HCT116 (cell line): ENCODE measurements around the gene ARL11. TPM values are rescaled to one million over a fixed set of nuclear protein-coding genes. Genes with fewer than 3 reads are reported as not detected.

Experiments used
- ATAC-seq: fragments of 200-7000 bp; cut with Tn5 transposase; 2 replicates; pipeline ENCODE4 v1.9.1; 2020; ENCODE audit warnings: mild to moderate bottlenecking, moderate library complexity
- BruUV-seq: library from RNA; stranded (reverse); fragments of 400-500 nt; replicated peaks from 2 replicates; lab custom pipeline; 2021; lab: Mats Ljungman, UMichigan
- CTCF ChIA-PET: fragments of 300-600 bp; sonication (Branson Sonifier 250); formaldehyde crosslinking; loops from one replicate; lab custom pipeline; 2021; ENCODE audit warnings: antibody characterized with exemption; lab: Charles Lee
- POLR2A ChIA-PET: fragments of 300-600, 350-600 bp; sonication (Branson Sonifier 250); formaldehyde crosslinking; loops from one replicate; lab custom pipeline; 2021; ENCODE audit warnings: antibody characterized with exemption; lab: Charles Lee
- RAD21 ChIA-PET, 2 experiments: fragments of 300-600 bp; sonication (Branson Sonifier 250); formaldehyde crosslinking; loops; one replicate each; lab custom pipeline; 2023; ENCODE audit warnings: low total read pairs in 2 of 2; ENCODE audit not compliant: uncharacterized antibody in 2 of 2, unreplicated experiment in 2 of 2, low non-redundant PET in 1 of 2; lab: Charles Lee
- DNase-seq: peaks from one replicate; pipeline ENCODE4 v3.0.0-alpha.2; 2010; ENCODE audit warnings: low read depth, low spot score
- H2AFZ ChIP-seq: fragments of 200-600 bp; shearing (Covaris generic), sonication (generic); 2 replicates; pipeline ENCODE4 v1.6.1; 2017; ENCODE audit warnings: low read depth, mixed run types, mixed read lengths, antibody characterized with exemption, low read length; ENCODE audit not compliant: poor library complexity, severe bottlenecking
- H3K27ac ChIP-seq: 2 replicates; pipeline ENCODE4 v1.5.1; 2012; ENCODE audit warnings: low read depth, low read length
- H3K27me3 ChIP-seq: fragments of 200-600 bp; sonication (generic); 2 replicates; pipeline ENCODE4 v1.6.1; 2016; ENCODE audit warnings: mixed run types, low read length, mixed read lengths; ENCODE audit not compliant: insufficient read depth
- H3K36me3 ChIP-seq, 2 experiments: fragments of 200-500 bp in 1 of 2; fragments of 200-600 bp in 1 of 2; sonication (Bioruptor generic) in 1 of 2; sonication (generic) in 1 of 2; 2 replicates each; pipeline versions ENCODE4 v1.5.1 to v1.6.1; 2014 to 2016; ENCODE audit warnings: low read length in 2 of 2, inconsistent platforms in 1 of 2, mixed read lengths in 1 of 2, mixed run types in 1 of 2; ENCODE audit not compliant: insufficient read depth in 2 of 2, control insufficient read depth in 1 of 2
- H3K4me1 ChIP-seq, 2 experiments: fragments of 200-600 bp in 1 of 2; sonication (generic) in 1 of 2; 2 replicates each; pipeline versions ENCODE4 v1.5.1 to v1.6.1; 2012 to 2017; ENCODE audit warnings: low read length in 2 of 2, inconsistent platforms in 1 of 2, mild to moderate bottlenecking in 1 of 2, mixed read lengths in 1 of 2, mixed run types in 1 of 2, moderate library complexity in 1 of 2; ENCODE audit not compliant: insufficient read depth in 2 of 2, control insufficient read depth in 1 of 2
- H3K4me2 ChIP-seq: fragments of 200-600 bp; sonication (generic); 2 replicates; pipeline ENCODE4 v1.6.1; 2017; ENCODE audit warnings: mixed run types, low read length, mixed read lengths
- H3K4me3 ChIP-seq, 2 experiments: fragments of 200-600 bp in 1 of 2; sonication (generic) in 1 of 2; replicated peaks in 1 of 2; 2 replicates each; pipeline ENCODE4 v1.5.1; 2011 to 2016; ENCODE audit warnings: low read length in 2 of 2, control low read depth in 1 of 2, low read depth in 1 of 2, mild to moderate bottlenecking in 1 of 2, mixed read lengths in 1 of 2, mixed run types in 1 of 2
- H3K79me2 ChIP-seq: fragments of 200-600 bp; sonication (generic); 2 replicates; pipeline ENCODE4 v1.6.1; 2017; ENCODE audit warnings: mild to moderate bottlenecking, mixed run types, low read length, moderate library complexity, mixed read lengths; ENCODE audit not compliant: insufficient read depth
- H3K9ac ChIP-seq: fragments of 200-600 bp; sonication (generic); 2 replicates; pipeline ENCODE4 v1.6.1; 2016; ENCODE audit warnings: low read length, mixed read lengths
- H3K9me2 ChIP-seq: fragments of 200-600 bp; sonication (generic), shearing (Covaris generic); 2 replicates; pipeline ENCODE4 v1.6.1; 2017; ENCODE audit warnings: mixed run types, mild to moderate bottlenecking, moderate library complexity; ENCODE audit not compliant: insufficient read depth
- H3K9me3 ChIP-seq, 2 experiments: fragments of 200-500 bp in 1 of 2; fragments of 200-600 bp in 1 of 2; sonication (Bioruptor generic) in 1 of 2; sonication (generic) in 1 of 2; 2 replicates each; pipeline ENCODE4 v1.6.1; 2014 to 2017; ENCODE audit warnings: low read length in 2 of 2, mixed read lengths in 2 of 2, inconsistent platforms in 1 of 2, low read depth in 1 of 2, mild to moderate bottlenecking in 1 of 2, mixed run types in 1 of 2, moderate library complexity in 1 of 2; ENCODE audit not compliant: control insufficient read depth in 1 of 2, insufficient read depth in 1 of 2
- H4K20me1 ChIP-seq: fragments of 200-600 bp; sonication (generic), shearing (Covaris generic); 2 replicates; pipeline ENCODE4 v1.6.1; 2017; ENCODE audit warnings: mixed run types, mild to moderate bottlenecking, moderate library complexity; ENCODE audit not compliant: insufficient read depth
- EGR1 ChIP-seq: IDR thresholded peaks from 2 replicates; pipeline ENCODE4 v1.6.1; 2012; ENCODE audit warnings: low read depth
- SRF ChIP-seq: IDR thresholded peaks from 2 replicates; pipeline ENCODE4 v1.6.1; 2012; ENCODE audit warnings: low read depth
- intact Hi-C: fragments of 100-400 bp; cut with micrococcal nuclease; formaldehyde crosslinking; loops from 2 replicates; pipeline ENCODE4 v1.10.0; 2022
- total RNA-seq: library from RNA; stranded (reverse); gene quantifications from one replicate; pipeline ENCODE4 v1.2.1, GENCODE V29; 2021; ENCODE audit not compliant: unreplicated experiment
- TF ChIP-seq, protein P1 (sequence below), 3 experiments: fragments of 200-600 bp in 1 of 3; sonication (generic) in 1 of 3; IDR thresholded peaks in 2 of 3; conservative IDR thresholded peaks in 1 of 3; 2 replicates each; pipeline ENCODE4 v1.5.1; 2012 to 2017; ENCODE audit warnings: low read depth in 2 of 3, low read length in 2 of 3, antibody characterized with exemption in 1 of 3, borderline replicate concordance in 1 of 3, control low read depth in 1 of 3, mild to moderate bottlenecking in 1 of 3, mixed read lengths in 1 of 3, mixed run types in 1 of 3, moderate library complexity in 1 of 3; ENCODE audit not compliant: insufficient read depth in 1 of 3

ARL11 gene
- total RNA-seq, 1 experiment from 2014 or later: not detected

- no peak overlapping the region for H2AFZ ChIP-seq
- ChIA-PET RAD21 (no interaction called here), CTCF (no interaction called here), POLR2A (no interaction called here)
- TF ChIP-seq SRF: no peak
- TF ChIP-seq, protein P1, sequence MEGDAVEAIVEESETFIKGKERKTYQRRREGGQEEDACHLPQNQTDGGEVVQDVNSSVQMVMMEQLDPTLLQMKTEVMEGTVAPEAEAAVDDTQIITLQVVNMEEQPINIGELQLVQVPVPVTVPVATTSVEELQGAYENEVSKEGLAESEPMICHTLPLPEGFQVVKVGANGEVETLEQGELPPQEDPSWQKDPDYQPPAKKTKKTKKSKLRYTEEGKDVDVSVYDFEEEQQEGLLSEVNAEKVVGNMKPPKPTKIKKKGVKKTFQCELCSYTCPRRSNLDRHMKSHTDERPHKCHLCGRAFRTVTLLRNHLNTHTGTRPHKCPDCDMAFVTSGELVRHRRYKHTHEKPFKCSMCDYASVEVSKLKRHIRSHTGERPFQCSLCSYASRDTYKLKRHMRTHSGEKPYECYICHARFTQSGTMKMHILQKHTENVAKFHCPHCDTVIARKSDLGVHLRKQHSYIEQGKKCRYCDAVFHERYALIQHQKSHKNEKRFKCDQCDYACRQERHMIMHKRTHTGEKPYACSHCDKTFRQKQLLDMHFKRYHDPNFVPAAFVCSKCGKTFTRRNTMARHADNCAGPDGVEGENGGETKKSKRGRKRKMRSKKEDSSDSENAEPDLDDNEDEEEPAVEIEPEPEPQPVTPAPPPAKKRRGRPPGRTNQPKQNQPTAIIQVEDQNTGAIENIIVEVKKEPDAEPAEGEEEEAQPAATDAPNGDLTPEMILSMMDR (IDR thresholded peaks at IDR 0.05 in 2 of 3, conservative IDR thresholded peaks at IDR 0.05 in 1 of 3; ENCODE audit: borderline replicate concordance in 1 of 3, insufficient read depth in 1 of 3, low read depth in 2 of 3, low read length in 2 of 3): no peak
- no TSS peak for BruUV-seq
- H3K4me2 ChIP-seq: no peak overlapping the region
- H3K36me3 ChIP-seq: no peaks in the 10 kb centered on the region
- no peaks in the 10 kb centered on the region for H3K4me1 ChIP-seq
- intact Hi-C loops: no loop called here
- no peak overlapping the region for H3K27ac ChIP-seq
- ATAC-seq (no peak), DNase-seq (no peak)
- H3K9me2 ChIP-seq: no peaks in the 10 kb centered on the region
- H3K4me3 ChIP-seq: no peak overlapping the region
- no peaks in the 10 kb centered on the region for H3K79me2 ChIP-seq
- H3K27me3 ChIP-seq: no peaks in the 10 kb centered on the region
- no peaks in the 10 kb centered on the region for H4K20me1 ChIP-seq
- H3K9ac ChIP-seq: no peak overlapping the region
- H3K9me3 ChIP-seq: no peaks in the 10 kb centered on the region
These were observed 8.4 kb downstream of the ARL11 start for GRCh38 chr13:49636705-49637104.

DNA sequence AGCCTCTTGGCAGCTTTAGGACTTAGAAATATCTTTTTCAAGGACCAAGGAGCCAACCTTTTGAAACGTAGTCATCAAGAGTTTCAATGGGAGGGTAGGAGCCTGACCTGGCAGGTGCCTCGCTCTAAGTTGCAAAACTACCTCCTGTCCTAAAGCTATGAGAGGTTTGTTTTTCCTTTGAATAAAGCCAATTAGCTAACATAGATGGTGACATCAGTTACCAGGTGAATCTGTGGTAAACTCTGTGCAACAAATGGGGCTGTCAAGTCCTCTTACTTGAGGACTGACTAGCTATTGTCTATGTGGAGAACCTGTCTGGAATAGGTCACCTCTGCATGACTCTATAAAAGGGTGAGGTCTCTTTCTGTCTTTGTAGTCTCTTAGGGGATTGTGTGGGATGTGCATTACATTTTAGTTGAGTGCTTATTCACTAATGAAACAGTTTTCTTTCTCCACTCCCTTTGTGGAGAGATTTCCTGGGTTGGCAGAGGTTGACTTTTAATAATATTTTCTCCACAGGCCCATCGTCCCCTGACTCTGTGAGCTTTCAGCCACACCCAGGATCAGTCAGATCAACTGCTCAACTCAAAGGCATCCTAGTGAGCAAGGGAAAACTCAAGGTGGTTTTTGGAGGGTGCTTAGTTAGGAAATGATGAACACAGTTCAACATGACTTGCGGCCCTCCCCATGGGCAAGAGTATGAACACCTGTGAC is 9.9 kb downstream of the ARL11 start:
- CTCF ChIA-PET: no interaction called here

More for the DNA sequence above, 9.9 kb downstream of the ARL11 start:
- DNase-seq (no peak), ATAC-seq (no peak)
- no peaks in the 10 kb centered on the region for H4K20me1 ChIP-seq
- BruUV-seq: no TSS peak
- peaks cover 0 to 3% of the 10 kb centered on the region in 2 experiments; a peak in 1 of 4 replicates for H3K4me1 ChIP-seq
- H3K4me3 ChIP-seq: no peak overlapping the region
- H3K9me2 ChIP-seq: no peaks in the 10 kb centered on the region
- H3K79me2 ChIP-seq: no peaks in the 10 kb centered on the region
- H3K27me3 ChIP-seq: no peaks in the 10 kb centered on the region
- TF ChIP-seq EGR1: no peak
- TF ChIP-seq, all 23 proteins: peak for 0
- Histone ChIP-seq H2AFZ (no peak overlapping the region), H3K4me2 (no peak overlapping the region), H3K9me3 (no peaks in the 10 kb centered on the region), H3K36me3 (no peaks in the 10 kb centered on the region), H3K9ac (no peak overlapping the region), H3K27ac (no peak overlapping the region)
- ChIA-PET POLR2A (no interaction called here), RAD21 (no interaction called here)
- intact Hi-C loops: no loop called here
